ENCODE measurements around the gene IL10.

The IL10 gene

DNA sequence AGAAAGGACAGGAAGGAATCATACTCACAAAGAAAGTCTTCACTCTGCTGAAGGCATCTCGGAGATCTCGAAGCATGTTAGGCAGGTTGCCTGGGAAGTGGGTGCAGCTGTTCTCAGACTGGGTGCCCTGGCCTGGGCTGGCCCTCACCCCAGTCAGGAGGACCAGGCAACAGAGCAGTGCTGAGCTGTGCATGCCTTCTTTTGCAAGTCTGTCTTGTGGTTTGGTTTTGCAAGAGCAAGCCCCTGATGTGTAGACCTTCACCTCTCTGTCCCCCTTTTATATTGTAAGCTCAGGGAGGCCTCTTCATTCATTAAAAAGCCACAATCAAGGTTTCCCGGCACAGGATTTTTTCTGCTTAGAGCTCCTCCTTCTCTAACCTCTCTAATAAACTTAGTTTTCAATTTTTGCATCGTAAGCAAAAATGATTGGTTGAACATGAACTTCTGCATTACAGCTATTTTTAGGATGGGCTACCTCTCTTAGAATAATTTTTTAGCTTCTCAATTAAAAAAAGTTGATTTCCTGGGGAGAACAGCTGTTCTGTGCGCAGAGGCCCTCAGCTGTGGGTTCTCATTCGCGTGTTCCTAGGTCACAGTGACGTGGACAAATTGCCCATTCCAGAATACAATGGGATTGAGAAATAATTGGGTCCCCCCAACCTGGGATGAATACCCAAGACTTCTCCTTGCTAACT is at the start of gene IL10:
IL10 (minus strand) TSS at position 252 of the 695 bp plus-strand sequence; CDS start at position 193, 59 bp downstream.
- DNase-seq (ENCODE audit: low read depth in 2 of 2), result no peak

DNA sequence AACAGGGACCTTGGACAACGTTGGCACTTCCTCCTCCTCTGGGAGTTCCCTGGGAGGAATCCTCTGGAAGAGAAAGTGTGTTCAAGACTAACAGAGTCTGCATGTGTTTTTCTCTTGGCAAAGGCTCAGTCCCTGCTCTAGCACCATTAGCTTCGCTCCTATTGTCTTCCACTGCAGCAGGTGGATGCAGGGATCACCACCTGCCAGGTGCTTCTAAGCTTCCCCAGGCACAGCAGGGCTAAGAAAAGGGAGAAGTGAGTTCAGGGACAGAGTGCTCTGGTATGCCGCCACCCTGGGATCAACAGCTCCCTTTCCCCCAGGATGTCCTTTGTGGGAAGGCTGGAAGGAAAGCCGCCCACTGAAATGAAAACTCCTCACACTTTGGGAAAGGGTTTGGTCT is 49.2 kb upstream of the IL10 start:
- no peak for DNase-seq (ENCODE audit: low read depth in 2 of 2)

DNA sequence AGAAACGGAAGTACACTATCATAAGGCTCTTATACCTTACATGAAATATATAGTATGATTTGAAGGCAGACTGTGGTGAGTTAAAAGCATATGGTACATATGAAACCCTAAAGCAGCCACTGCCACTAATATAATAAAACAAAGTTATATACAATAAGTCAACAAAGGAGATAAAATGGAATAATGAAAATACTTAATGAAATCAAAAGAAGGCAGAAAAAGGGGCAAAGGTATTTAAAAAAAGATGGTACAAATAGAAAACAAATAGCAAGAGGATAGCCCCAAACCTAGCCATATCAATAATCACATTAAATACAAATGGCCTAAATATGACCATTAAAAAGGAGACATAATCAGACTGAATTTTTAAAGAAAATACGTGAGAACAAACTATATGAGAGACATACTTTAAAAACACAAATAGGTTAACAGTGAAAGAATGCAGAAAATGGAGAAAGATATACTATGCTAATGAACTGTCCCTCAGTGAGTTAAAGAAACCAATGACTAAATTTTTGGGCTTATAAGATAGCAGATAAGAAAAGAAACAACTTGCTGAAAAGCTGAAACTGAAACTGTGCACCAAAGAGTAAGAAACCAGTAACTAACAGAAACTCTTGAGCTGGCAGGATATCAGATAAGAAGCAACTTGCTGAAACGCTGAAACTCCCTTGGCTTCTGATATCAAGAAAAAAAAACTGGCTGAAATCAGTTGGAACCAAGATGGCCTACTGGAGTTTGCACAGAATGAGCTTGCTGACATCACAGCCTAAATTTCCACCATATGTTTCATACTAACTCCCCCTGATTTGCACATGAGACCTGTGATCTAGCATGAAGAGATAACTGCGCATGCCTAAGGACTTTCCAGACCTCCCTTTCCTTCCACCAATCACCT is 44.3 kb upstream of the IL10 start:
- no peak for DNase-seq (ENCODE audit: low read depth in 2 of 2)

DNA sequence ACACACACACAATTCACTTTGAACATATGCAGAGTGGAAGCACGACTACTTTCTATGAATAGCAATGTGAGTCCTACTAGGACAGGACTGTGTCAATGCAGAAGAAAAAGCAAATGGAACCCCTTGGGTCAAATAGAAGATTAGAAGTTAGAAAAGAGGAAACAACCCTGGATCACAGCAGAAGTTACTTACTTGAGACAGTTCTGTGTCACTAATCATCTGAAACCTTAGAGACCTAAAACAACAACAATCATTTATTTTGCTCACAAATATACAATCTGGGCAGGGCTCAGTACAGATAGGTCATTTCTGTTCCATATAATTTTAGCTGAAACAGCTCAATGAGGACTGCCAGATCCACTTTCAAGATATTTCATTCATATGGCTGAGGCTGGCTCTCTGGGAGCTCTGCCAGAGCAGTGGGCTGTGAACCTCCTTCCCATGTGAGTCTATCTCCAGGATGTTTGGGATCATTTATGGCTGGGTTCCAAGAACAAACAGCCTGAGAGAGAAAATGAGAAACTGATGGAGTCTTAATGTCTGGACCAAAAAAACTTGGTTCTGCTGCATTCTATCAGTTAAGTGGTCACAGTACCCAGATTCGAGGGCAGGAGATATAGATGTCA is 42.5 kb upstream of the IL10 start:
- DNase-seq (ENCODE audit: low read depth in 2 of 2), result no peak

DNA sequence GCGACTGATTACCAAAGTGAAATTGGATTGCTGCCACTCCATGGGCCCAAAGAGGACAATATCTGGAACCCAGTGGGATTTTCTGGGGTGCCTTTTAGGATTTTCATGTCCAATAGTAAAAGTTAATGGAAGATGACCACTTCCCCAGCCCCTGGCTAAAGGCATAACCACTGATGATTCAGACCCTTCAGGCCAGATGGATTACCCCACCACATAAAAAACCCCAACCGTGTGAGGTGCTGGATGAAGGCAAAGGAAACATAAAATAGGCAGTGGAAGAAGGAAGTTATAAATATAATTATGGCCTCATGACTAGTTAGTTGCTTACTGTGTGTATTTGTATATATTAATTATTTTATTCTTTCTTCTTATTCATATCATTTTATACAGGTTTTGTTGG is 40.2 kb upstream of the IL10 start:
- DNase-seq (ENCODE audit: low read depth in 2 of 2), result no peak

DNA sequence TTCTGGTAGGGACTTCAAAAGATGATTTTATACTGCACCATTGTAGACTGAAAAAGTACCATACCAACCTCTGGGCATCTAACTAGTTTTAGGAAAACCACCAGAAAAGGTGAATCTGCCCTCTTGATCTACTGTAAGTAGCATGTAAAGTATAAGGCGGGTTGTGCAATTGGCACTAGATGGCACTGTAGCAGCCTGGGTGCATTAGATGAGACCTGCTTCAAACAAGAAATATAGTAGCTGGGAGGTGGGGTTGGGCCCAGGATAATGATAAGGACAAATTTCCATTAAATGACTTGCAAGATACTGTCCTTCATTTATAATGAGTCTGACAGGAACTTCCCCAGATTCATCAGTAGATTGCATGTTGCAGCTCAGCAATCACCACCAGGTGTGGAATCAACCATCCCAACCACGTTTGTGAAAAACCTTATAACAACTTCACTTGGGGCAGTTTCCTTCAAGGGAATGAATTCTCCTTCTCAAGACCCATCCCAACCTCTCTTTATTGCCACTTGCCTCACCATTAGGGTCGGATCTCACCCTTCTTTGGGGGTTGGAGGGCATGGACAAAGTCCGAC is 37.3 kb upstream of the IL10 start:
- DNase-seq (ENCODE audit: low read depth in 2 of 2), result no peak

DNA sequence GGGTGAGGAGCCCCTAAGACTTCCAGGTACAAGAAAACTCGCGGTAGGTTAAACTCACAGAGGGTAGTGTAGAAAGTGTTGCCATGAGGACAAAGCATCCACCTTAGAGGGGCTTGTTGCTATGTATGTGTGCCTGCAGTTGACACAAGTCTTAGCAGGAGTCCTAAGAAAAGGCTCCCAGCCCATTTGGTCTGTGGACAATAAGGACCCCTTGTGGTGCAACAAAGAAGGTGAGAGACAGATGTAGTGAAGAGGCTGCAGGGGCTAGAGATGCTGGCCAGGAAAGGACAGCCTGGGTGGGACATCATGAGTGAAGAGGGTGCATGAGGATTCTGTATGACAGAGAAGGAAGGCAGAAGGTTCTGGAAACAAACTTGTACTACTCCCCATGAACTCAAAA is 36.3 kb upstream of the IL10 start:
- no peak for DNase-seq (ENCODE audit: low read depth in 2 of 2)

DNA sequence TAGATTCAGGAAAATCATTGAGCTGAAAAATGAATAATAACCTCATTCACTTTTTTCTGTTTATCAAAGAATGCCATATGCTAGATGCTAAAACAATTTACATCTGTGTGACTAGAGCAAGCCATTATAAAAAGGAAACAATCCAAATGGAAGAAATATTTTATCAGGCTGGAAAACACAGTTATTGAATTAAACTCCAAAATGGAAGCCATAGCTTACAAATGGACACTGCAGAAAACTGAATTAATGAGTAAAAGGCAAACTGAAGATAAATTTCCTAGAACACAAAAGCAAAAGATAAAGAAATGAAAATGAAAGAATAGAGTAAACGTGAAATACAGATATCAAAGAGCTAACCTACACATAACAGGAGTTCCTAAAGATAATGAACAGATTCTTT is 33.1 kb upstream of the IL10 start:
- no peak for DNase-seq (ENCODE audit: low read depth in 2 of 2)

DNA sequence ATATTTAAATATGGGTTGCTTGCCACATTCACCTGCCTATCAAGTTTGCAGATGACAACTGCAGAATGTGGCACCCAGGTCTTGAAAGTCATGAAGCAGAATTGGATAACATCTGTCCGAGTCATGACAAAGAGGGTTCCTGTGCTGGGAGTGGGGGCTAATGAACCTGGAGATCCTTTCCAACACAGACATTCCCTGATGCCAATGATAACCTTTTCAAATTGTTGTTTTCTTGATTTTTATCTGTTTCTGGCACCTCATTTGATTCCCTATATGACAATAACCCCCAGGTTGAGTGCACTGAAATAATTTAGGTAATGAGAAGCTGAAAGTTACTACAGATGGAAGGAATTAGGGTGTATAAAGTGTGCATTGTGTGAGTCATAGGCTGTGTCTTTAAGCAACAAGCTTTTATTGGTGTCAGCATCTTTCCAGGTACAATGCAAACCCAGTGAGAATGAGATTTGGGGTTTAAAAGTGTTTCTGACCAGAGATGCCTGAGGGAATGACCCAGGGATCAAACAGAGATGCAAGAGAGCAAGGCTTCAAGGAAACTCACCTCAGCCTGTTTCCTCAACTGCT is 32.0 kb upstream of the IL10 start:
- DNase-seq (ENCODE audit: low read depth in 2 of 2), result no peak

DNA sequence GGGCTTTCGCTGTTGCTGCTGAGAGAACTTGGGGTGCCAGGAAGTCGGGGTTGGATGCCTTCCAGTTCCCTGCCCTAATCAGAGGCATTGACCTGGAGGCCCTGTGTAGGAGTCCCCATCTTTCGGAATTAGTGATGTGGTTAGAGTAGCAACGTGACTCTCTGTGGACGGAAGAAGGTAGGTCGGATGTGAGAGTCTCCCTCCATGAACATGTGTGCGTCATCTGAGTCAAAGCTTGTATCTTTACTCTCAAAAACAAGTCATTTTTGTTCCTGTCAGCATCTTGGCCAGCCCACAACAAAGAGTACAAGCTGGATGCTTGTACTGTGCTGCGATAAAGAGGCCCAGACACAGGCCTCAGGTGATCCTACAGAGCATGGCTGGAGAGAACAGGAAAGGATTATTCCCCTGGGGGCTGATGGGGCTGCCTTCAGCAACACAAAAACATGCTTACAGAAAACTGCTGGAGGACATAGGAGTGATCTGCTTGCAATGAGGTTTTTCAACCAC is 31.0 kb upstream of the IL10 start:
- peak; percentile 39 to 47 for DNase-seq (ENCODE audit: low read depth in 2 of 2)

DNA sequence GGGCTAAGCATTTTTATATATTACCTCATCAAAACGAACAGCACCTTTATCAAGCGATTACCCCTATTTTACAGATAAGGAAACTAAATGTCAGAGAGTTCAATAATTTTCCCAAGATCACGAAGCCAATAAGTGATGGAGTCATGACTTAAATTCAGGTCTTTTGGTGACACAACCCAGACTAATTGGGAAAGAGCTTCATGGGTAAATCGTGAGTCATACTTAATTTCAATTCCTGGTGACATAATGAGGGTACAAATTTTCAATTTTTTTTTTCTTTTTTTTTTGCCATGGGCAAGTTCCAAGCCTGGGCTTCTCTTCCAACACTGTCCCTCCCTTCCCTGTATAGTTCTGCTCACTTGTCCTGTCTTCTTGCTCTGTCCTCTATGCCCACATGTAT is 30.1 kb upstream of the IL10 start:
- no peak for DNase-seq (ENCODE audit: low read depth in 2 of 2)

DNA sequence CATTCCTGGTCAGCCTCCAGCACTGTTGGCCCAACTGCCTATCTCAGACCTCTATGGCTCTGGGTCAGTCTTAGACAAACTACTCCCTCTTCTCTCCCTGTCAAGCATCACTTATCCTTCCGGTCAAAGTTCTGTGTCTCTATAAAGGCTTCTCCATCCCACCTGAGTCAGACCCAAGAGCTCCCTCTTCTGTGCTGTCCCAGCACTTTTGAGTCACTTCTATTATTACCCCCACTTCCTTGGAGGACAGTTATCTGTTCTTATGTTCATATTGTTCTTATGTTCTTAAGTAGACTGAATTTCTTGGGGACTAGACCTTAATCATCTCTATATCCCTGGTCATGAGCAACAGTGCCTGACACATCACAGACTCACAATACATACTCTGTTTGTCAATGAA is 29.2 kb upstream of the IL10 start:
- no peak for DNase-seq (ENCODE audit: low read depth in 2 of 2)

DNA sequence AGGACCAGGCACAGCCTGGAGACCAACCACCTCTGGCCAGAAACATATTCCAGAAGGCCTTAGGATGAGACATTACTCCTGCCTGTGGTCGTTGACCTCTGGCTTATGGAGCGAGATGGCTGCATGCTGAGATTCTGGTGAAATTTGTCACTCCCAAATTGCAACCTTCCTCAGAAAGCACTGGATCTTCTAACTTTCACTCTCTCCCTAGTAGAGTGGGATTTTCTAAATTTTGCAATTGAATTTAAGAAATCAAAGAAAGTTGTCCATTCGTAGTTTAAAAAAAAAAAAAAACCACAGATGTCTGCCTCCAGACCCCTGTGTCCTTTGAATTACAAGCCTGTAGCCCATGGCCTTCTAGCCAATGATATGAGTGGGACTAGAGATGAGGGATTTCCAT is 28.6 kb upstream of the IL10 start:
- DNase-seq (ENCODE audit: low read depth in 2 of 2), result no peak

DNA sequence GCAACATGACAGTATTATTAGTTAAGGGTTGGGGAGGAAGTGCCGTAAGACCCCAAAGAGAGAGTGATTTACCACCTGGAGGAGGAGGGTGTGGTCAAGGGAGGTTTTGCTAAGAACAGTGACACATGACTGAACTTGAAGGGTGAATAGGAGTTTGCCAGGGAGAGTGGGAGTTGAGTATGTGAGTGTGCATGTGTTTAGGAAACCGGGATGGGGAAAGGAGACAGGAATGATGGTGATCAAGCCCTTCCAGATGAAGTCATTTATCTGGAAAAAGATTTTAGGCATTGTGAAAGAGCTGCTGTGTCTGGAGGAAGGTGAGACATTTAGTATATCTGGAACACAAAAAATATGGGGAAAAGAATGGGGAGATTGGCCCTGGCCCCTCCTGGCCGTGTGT is 28.1 kb upstream of the IL10 start:
- DNase-seq (ENCODE audit: low read depth in 2 of 2), result no peak

DNA sequence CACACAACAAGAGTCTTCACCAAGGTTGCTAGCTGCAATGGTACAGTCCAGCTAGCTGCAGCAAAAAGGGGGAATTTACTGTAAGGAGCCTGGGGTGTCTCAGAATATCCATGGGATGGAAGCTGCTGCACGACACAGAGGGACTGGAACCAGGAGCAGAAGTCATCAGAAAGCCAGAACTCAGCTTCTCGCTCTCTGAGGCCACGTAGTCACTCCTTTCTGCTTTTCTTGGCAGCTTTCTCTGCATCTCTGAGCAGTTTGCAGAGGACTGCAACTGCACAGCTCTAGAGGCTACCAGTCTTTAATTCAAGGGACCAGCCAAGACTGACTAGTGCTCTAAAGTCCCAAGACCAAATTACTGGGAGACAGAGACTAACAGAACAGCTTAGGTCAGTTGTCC is 27.0 kb upstream of the IL10 start:
- DNase-seq (ENCODE audit: low read depth in 2 of 2), result no peak

DNA sequence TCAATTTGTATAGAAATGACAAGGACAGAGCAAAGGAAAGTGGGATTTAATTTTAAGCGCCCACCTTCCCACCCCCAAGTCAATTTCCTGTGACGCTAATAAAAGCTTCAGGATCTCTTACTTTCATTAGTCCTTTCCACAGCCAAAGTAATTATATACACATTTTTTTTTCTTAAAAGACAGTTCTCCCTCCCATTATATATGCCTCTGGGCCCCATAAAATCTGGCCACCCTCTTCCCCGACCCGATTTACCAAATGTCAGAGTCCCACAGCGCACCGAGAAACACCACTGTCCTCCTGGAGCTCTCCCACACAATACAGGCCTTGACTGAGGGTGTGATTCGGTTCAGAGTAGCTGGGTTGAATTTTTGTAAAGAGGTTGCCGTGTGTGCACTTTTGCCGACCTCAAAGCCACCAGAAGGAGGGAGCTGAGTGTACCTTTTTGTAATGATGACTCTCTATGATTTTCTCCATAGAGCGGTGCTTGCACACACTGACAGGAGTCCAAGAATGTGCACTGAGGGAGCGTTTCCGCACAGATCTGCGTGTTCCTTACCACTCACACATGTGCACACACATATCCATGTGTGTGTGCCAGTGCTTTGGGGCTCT is 26.2 kb upstream of the IL10 start:
- DNase-seq (ENCODE audit: low read depth in 2 of 2), result no peak

DNA sequence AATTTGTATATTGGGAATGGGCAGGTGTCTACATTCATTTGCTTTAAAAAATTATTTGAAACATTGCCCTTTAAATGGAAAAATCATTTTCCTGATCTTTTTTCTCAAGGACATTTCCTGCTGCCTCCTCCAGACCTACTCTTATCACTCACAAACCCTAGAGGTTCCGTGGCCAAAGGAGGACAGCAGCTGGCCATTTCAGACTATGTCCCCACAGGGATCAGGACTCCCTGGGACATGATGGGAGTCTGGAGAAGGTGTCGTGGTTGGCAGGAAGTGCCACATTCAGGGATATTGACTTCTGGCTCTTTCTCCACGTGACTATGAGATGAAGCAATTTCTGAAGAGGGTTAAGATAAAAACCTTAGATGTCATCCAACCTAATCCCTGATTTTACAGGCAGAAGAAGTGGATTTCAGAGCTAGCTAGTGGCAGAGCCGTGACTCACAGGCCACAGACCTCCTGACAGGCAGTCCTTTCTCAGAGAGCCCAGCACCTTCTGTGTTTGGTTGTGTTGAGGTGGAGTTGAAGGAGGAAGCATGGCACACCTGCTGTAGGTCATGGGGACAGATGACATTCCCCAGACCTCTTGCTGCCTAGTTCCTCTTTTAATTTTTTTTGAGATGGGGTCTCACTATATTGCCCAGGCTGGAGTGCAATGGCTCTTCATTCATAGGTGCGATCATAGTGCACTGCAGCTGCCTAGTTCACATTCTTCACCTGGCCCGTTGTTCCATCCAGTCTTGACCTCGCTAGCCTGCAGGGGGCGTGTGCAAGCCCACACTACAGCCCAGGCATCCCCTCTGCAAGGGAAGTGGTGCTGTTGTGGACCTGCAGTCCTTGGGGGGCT is 25.5 kb upstream of the IL10 start:
- no peak for DNase-seq (ENCODE audit: low read depth in 2 of 2)

DNA sequence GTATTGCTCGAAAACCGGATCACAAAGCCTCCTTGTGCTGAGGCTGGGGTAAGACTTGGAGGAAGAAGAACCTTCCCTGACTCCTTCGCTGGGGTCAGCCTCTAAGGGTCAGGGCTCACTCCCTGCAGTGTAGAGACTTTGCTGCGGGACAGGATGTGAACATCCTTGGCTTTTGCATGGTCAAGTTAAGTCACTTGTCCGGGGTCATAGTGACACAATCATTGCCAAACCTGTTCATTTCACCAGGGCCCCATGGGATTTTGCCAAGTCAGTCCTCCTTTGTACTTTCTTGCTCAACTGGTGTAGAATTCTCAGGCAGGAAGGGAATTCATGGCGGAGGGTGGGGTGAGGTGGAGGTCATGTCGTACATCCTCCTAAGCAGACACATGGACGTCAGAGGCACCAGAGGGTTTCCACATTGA is 24.7 kb upstream of the IL10 start:
- DNase-seq (ENCODE audit: low read depth in 2 of 2), result no peak

DNA sequence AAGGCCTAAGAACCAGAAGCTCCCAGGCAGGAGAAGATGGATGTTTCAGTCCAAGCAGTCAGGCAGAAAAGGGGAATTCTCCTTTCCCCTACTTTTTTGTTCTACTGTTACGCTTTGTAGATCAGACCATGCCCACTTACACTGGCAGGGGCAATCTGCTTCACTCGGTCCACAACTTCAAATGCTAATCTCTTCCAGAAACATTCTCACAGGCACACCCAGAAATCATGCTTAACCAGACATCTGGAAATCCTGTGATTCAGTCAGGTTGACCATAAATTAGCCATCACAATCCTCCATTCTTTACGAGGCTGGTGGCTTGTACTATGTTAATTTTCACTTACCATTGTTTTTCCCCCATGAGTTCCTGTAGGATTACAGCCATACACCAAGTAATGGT is 23.8 kb upstream of the IL10 start:
- DNase-seq (ENCODE audit: low read depth in 2 of 2), result no peak

DNA sequence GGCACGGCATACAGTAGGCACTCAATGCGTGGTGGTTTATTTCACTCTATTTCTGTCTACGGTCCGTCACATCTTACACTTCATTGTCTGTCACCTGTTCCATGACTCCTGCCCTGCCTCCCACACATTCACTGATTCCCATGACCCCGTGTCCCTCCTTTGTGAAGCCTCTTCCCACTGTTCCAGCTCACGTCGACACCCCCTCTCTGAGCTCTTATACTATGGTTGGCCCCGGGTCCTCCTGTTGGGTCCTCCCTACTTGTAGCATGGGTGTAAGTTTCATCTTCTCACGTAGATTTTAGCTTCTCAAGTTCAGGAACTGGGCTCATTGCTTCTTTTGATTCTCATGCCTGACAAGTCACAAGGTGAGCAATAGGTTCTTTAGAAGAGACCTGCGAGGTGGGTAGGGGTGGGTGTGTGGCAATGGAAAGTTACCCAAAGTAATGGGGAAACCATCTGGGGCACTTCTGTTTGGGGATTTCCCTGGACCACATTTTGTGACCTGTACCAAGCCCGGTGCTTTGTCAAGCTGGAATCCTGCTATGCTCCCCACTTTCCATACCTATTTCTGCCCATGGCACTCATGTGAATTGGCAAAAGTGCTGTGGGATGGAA is 22.1 kb upstream of the IL10 start:
- no peak for DNase-seq (ENCODE audit: low read depth in 2 of 2)
